Esophagus mucosa (tissue), 1 donor: Measurements from ENCODE around the gene IMPACT. TPM values are rescaled to one million over a fixed set of nuclear protein-coding genes. Genes with fewer than 3 reads are reported as not detected.

Experiments
- ATAC-seq: fragments of 200-7000 bp; cut with Tn5 transposase; one replicate; pipeline ENCODE4 v1.9.1; 2020
- total RNA-seq: library from RNA; stranded (reverse); gene quantifications from one replicate; pipeline ENCODE4 v1.2.4, GENCODE V29; 2023
- donor health status: DM: yes; HTN: yes; CAD: no.

The IMPACT gene
- total RNA-seq, 1 donor from 2014 or later = 31.2 TPM

DNA sequence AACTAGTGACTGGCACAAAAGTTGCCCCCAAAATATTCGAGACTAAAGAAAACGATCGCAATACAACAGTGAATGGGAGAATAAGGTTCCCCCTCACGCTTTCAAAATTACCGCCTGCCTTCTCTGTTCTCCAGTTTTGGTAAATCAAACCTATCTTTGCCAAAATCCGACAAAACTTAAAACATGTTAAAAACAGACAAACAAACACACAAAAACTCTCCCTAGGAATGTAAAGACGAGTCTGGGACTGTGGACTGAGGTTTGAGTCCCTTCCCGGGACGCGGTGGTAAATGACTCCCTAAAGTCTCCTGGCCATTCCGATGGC, 435 bp upstream of the IMPACT start:
- ATAC-seq = no peak

DNA sequence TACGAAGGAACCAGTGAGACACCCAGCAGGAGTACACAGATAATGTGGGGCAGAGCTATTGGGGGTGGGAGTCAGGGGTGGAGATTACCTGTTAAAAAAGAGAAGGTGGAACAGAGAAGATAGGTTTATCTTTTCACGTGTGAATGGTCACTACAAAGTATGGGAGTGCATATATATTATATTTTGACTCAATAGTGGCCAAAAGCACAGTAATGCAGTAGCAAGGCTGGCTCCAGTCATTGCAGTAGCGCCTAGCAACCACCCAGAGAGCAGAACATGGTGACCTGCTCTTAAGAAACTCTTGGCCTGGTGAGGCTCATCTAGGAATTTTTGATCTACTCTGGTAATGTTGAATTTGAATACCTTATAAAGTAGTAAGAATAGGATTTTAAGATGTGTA, 1.0 kb downstream of the IMPACT start:
- ATAC-seq = no peak

DNA sequence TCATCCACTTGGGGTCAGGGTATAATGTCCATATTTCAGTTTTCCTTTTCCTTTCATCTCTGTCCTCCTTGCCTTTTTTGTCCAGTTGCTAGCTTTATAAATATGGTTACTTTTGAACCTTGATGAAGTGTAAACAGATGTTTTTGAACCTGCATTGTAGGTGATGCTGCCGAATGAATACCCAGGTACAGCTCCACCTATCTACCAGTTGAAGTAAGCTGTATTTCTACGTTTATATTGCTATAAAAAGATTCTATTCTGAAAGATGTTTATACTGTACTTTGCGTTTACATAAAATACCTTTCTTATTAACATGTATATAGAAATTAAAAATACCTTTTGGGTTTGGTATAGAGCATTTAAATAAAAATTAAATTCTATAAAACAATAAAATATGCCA, 2.2 kb downstream of the IMPACT start:
- ATAC-seq = no peak

DNA sequence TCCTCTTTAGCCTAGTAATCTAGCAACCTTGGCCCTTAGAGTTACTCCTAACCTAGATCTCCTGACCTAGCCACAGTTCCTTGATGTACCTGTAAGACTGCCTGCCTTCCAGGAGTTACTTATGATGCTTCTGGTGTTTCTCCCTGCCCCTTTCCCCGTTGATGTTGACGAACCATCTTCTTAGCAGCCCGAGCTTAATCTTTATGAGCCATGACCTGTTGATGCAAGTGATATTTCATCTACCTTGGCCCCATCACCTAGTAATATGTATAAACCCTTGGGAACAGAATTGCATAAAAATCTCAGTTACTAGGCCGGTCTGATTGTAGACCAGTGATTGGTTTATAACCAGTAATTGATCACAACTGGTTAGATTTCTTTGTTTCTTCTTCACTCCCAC, 2.7 kb downstream of the IMPACT start:
- ATAC-seq = no peak

DNA sequence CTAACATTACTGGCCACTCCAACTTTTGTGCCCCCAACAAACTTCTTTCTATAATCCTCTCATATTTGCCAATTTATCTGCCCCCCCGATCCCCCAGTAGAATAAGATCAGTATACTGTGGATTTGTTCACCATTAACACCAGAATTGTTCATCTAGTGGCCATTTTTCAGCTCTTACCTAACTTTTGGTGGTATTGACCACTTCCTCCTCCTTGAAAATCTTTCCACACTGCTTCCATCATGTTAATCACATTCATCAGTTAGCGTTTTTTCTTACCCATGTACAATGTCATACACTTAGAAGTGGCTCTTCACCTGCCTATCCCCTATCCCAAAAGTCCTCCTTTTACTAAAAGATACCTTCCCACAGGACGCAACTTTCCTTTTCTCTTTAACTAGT, 6.1 kb downstream of the IMPACT start:
- no peak for ATAC-seq

DNA sequence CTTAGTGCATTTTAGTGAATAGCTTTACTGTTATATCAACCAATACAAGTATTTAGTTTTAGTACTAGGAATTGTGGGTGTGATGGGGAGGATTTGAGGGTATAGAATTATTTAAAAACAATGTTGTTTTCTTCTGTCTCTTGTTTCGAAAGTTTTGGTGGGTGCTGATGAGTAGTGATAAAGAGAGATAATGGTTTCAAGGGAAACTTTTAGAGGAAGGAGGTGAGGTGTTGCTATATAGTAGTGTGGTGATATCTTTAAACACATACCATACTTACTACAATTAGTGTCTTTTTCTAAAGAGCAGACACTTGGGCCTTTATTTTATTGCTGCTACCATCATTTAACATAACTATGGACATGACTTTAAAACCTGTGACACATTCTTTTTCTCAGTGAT, 10.5 kb downstream of the IMPACT start:
- no peak for ATAC-seq

DNA sequence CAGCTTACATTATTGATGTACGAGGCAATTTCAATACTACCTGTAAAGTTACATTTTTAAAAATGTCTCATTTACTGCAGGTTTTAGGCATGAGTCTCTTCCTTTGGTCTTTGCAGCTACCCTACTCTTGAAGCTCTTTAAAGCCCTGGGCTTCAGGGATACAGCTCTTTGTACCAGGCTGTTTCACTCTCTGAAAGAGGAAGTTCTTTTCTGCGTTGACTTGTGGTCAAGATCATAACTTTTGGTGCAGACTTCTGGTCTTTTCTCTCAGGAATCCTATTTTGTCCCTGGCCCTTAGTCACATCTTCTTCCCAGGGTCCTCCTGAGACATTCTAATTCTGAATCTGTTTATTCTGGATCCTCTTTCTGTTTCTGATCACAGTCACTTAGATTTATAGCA, 17.4 kb downstream of the IMPACT start:
- ATAC-seq = no peak

DNA sequence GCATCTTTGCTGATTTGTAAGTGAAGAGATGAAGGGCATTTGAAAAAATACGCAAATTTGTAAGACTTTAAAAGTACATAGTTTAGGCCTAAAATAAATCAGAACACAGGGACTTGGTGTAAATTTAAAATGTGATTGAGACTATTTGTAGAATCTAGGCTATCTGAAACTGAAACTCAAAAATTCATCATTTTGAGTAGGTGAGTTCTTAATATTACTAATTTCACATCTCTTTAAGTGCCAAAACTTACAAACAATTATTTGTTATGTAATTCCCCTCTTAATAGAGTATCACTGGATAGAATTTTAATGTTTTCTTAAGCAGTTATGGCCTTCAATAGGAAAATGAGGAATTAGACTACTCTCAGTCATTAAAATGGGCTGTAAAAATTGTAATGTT, 20.0 kb downstream of the IMPACT start:
- ATAC-seq = no peak

DNA sequence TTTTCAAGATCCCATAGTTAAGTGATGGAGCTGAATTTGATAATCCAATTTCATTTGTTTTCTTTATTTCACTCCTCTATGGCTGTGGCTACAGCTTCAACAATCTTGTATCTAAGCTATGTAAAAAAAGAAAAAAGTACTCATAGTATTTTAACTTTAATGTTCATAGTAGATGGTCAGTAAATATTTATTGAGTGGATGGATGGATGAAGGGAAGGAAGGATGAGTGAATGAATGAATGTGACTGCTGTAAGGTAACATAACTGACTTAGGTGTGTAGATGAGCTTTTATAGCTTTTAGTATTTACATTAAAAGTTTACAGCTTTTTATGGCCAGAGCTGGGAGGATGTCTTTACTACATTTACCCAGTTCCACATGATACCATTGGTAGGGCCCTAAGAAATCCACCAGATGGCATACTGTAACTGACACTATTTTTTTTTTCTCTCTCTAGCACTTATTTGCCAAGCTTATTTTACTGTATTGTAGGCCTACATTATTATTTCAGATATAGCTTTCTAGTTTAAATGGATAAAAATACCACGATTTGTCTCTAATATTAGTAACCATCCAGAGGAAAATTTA, 20.6 kb downstream of the IMPACT start:
- no peak for ATAC-seq

DNA sequence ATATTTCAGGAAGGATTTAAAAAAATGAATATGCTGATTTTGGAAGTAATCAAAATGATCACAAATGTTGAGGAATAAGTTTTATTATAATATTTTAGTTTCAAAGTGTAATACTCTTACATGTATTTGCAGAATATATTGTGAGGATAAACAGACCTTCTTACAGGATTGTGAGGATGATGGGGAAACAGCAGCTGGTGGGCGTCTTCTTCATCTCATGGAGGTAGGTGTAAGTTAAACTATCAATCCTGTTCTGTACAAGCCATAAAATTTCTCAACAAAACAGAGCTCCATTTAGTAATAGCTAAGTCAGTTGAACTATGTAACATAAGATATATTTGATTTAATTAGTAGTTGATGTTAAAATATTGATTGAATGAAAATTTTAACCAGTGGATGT, 21.5 kb downstream of the IMPACT start:
- ATAC-seq = no peak

DNA sequence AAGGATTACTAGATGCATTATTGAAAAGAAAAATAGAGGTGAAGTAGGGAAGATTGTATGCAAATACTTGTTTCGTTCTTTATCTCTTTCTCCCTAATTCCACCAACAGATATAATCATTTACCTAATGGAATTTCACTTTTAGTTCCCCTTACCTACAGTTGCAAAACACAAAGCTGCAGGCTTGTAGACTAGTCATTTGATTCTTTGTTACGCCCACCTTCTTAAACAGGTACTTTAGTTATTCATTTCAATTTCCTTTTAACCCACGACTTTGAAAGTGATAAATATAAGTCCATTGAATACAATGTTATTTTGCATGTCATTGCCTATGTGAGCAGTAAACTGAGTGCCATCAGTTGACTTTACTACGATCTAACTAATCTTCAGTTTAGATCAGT, 30.1 kb downstream of the IMPACT start:
- ATAC-seq = no peak

DNA sequence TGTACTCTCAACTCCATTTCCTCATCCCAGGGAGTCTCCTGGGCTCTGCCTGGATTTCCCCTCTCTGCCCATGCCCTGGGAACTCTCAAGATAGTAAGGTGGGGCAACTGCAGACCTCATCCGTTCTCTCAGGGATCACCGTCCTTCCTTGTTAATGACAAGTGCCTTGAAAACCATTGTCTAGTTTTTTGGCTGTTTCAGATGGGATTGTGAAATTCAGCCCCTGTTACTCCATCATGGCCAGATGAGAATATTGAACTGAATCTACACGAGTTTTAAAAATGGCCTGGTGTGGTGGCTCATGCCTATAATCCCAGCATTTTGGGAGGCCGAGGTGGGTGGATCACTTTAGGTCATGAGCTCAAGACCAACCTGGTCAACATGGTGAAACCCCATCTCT, 33.3 kb downstream of the IMPACT start:
- ATAC-seq = no peak

DNA sequence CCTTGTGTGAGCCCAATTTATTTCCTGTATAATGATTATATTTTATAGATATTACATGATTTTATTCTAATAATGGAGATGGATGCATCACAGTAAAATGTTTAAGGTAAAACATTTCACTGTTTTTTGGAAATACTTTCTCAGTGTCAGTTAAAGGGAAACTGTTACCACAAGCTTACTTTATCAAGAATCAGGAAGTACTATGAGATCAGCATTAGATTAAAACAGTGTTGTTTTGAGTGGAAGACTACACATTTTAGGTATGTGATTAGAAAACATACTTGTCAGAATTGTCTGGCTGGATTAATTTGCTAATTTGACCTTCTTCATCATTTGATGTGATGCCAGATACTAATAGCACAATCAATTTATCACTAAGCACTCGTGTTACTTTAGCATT, 33.9 kb downstream of the IMPACT start, which contains the start of gene HRH4:
HRH4 (plus strand) TSS at position 250 of the 400 bp plus-strand sequence; CDS start at position 342, 92 bp downstream.
- no peak for ATAC-seq

DNA sequence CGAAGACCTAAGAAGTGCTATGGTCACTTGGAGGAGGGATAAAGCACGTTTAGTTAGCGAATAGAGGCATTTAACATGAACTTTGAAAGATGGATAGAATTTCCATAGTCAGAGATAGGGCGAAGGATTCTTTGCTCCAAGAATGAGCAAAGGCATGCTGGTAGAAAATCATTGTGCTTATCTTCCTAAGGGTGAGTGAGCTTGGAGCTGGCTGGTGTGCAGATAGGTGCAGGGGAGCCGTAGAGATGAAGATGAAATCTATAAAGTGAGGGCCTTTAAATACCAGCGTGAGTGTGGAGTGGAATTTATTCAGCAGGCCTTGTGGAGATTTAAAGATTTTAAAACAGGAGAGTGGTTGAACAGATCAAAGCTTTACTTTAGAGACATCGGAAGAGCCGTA, 35.5 kb downstream of the IMPACT start:
- no peak for ATAC-seq

DNA sequence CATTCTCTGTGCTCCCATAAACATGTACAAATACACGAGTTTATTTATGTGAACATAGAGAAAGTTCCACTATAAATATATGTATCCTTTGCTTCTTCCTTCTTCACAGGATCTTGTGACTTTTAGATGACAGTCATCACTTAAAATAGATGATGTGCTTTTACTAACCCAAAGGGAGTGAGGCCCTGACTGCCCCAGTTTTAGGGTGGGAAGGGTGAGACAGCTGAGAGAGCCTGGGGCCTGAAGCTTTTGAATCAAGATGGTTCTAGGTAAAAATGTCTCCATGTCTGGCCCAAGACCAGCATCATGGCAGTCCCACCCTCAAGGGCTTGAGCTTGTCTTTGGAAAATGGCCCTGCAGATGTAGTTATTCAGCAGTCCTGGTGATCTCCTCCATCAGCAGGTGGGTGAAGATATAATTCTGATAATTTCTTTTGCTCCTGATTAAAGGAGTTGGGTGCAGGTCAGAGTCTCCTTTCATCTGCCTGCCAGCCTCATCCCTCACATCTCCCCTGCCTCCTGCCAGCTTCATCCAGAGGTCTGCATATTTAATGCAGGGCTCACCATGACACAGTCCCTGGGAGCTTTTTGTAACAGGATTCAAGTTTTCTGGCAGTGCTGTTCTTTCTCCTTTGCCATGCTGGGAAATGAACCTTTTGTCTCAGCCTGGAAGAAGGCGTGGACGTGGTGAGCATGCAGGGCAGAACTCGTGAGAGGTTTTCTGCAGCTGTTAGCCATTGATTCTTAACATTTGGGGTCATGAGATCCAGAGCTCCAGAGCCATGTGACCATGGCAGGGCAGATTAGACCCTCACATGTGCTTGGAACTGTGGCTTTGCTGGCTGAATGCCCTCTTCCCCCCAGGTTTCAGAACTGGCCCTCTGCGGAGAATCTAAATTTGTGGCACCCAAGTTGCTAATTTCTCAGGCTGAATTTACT, 36.6 kb downstream of the IMPACT start:
- ATAC-seq = no peak

DNA sequence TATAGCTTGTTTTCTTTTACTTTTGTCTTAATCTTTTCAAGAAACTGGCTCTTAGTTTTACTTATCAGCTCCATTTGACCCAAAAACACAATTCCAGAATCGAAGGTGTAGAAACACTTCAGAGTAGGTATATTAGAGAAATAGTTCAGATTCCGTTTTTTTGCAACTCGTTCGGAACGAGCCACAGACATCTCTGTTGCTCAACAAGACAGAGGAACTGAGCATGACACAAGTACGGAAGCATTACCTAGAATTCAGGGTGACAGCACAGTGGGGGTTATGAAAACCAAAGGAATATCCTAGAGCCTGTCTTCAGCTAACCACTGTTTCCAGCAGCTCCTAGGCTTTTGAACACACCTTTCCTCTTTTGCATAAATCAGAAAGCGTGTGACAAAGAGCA, 39.0 kb downstream of the IMPACT start:
- no peak for ATAC-seq

DNA sequence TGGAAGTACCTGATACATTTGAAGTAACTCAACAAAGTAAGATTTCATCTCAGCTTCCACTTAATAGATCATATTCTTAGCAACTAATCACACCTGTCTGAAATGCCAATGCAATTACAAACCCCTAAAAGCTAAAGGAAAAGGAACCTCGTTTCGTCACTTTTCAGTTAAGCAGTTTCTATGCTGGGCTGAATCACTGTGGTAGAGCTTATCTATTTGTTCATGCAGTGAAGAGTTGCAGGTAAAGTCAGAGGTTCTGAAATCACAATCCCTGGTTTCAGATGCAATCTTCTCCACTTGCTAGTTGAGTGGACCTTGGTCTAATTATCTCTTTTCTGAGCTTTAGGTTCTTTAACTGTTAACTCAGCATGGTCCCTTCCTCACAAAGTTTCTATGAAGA, 40.3 kb downstream of the IMPACT start:
- no peak for ATAC-seq

DNA sequence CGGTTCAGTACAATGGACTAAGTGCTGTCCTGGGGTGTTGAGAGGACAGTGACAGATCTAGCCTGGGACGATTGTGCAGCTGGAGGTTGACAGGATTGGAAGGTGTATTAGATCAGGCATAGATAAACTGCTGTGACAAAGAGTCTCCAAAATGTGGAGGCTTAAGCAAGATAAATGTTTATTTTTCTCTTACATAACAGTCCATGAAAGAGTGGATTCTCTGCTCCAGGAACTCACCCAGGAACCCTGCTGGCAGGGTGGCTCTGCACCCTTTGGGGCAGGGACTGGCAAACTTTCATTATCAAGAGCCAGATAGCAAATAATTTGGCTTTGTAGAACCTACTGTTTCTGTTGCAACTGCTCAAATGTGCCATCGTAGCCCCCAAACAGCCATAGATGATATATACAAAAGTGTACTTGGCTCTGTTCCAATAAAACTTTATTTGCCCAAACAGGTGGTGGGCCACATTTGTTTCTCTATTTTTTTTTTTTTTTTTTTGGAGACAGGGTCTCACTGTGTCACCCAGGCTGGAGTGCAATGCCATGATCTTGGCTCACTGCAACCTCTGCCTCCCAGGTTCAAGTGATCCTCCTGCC, 43.6 kb downstream of the IMPACT start:
- no peak for ATAC-seq

DNA sequence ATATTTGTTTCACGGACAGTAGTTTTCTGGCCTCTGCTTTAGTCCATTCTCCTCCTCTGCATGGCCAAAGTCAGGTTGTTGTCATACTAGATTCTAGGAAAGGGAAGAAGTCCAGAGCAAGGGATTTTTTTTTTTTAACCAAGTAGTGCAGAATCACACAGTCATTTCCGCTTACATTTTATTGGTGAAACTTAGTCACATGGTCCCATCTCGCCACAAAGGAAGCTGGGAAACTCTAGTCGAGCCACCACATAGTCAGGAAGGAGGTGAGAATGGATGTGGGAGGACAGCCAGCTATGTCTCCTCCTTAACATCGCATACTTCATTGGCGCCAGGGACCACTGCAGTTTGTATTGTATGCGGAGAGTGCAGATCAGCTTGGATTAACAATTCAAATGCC, 44.3 kb downstream of the IMPACT start:
- ATAC-seq = no peak

DNA sequence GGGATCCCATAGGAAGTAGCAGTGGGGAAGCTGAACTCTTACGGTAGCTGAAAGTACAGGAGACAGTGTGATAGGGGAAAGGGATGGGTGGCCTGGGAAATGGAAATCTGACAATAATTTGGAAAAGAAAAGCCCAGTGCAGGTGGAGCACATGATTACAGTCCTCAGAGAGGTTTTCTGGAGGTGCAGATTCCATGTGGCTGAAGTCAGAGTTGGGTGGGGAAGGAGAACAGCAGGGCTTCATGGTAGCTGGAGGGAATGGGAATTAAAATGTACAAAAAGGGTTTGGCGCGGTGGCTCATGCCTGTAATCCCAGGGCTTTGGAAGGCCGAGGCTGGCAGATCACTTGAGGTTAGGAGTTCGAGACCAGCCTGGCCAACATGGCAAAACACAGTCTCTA, 46.1 kb downstream of the IMPACT start:
- no peak for ATAC-seq

DNA sequence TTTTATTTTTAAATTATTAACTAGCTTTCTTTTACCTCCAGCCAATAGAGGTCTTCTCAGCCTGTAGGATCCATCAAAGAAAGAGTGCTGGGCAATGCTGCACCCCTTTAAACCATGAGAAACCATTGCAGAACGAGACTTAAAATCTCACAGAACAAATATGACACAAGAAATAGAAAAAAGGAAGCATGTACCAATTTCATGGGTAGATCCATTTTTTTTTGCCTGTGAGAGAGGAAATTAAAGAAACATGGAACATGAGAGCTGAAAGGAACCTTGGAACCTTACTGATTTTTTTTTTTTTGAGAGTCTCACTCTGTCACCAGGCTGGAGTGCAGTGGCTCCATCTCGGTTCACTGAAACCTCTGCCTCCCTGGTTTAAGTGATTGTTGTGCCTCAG, 47.9 kb downstream of the IMPACT start:
- no peak for ATAC-seq

DNA sequence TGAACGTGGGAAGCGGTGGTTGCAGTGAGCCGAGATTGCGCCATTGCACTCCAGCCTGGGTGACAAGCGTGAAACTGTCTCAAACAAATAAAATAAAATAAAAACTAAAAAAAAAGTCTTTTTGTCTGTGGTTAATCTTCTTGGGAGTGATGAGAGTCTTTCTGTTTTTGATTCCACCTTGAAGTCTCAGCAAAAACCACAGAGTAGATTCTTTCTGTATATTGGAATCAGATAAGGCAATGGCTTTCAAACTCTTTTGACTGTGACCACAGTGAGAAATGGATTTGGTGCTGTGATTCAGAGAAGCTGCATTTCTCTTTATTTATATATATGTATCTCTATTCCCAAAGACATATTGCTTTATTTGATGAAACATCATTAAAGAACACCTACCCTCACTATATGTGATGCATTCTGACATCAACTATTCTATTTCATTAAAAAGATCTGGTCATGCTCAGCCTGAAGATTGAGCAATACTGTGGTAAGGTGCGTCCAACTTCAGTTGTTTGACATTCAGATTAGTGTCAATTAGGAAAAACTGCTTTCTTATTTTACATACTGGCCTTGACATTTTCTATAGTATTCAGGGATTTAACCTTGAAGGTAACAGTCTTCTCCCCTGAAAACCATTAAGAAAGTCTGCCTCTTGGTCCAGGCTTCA, 49.6 kb downstream of the IMPACT start:
- no peak for ATAC-seq

DNA sequence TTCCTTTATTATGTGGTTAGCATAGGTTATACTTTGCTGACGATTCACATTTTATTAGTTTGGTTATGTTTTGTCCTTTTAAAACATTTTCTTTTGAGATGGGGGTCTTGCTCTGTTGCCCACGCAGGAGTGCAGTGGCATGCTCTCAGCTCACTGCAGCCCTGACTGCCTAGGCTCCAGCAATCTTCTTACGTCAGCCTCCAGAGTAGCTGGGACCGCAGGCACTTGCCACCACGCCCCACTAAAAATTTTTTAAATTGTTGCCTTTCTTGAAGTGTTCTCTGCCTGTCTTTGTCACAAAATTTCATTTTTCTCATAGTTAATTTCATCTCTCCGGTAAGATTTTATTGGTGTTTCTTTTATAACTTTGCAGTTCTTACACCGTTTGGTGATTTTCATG, 52.9 kb downstream of the IMPACT start:
- ATAC-seq = no peak

DNA sequence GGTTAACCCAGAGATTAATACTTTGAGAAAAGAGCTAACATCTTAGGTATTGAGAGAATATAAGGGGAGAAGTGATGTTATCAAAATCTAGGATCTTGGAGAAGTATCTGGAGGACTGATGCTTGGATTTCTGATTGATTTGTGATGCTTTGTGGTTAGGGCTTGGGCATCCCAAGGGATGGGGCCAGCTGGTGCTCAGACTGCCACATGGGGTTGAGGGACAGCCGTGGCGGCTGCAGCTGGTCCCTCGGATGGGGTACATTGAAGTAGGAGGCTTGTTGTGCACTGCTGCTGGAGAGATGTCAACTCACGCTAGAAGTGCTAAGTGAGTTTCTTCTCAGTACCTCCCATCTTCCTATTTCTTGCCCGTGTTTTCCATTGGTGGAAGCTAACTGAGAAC, 56.4 kb downstream of the IMPACT start:
- ATAC-seq = no peak
